ENCODE measurements around the gene ZNF83. TPM values are rescaled to one million over a fixed set of nuclear protein-coding genes. Genes with fewer than 3 reads are reported as not detected.

The ZNF83 gene
- total RNA-seq, 1 experiment from 2014 or later, result 54.6 TPM

GRCh38 chr19:52658595-52658994, 20.4 kb upstream of the ZNF83 start:
- CTCF ChIA-PET, result interaction anchor here (0.6 kb wide), 1 partner anchor 41 kb away, joined by 7 read pairs; no protein-coding TSS in a partner anchor
- no peaks in the 10 kb centered on the region; the same call in none of the 2 replicates for H3K9me3 ChIP-seq (ENCODE audit: insufficient read depth, low read depth)

GRCh38 chr19:52653161-52653560, 15.0 kb upstream of the ZNF83 start:
- Histone ChIP-seq H3K27me3 (ENCODE audit: insufficient read depth, low read depth) (no peaks in the 10 kb centered on the region), H3K9me3 (ENCODE audit: insufficient read depth, low read depth) (peaks cover 9% of the 10 kb centered on the region), H3K4me3 (no peak overlapping the region), H3F3A (ENCODE audit: insufficient read depth, low read depth) (no peaks in the 10 kb centered on the region), H3K4me1 (replicated peaks; ENCODE audit: insufficient read depth) (no peaks in the 10 kb centered on the region), H2AFZ (no peak overlapping the region), H3K79me2 (ENCODE audit: low read depth) (no peaks in the 10 kb centered on the region), H4K20me1 (ENCODE audit: insufficient read depth) (no peaks in the 10 kb centered on the region), H3K9me2 (ENCODE audit: insufficient read depth) (no peaks in the 10 kb centered on the region), H3K4me2 (no peak overlapping the region), H3K36me3 (ENCODE audit: low read depth) (peaks cover 30% of the 10 kb centered on the region), H3K27ac (no peak overlapping the region)
- intact Hi-C loops (cut with micrococcal nuclease; ENCODE audit: unreplicated experiment), result no loop called here
- no TSS peak for BruUV-seq (replicated peaks)
- ChIA-PET POLR2A (ENCODE audit: unreplicated experiment) (no interaction called here), CTCF (no interaction called here)
- TF ChIP-seq CTCF (conservative IDR thresholded peaks at IDR 0.05) (no peak), EZH2 (IDR thresholded peaks at IDR 0.05; ENCODE audit: low read depth) (no peak)
- DNase-seq, result no peak

More at GRCh38 chr19:52658595-52658994, 20.4 kb upstream of the ZNF83 start:
- TF ChIP-seq CTCF (conservative IDR thresholded peaks at IDR 0.05), result no peak
- no peak for TF ChIP-seq EZH2 (IDR thresholded peaks at IDR 0.05; ENCODE audit: low read depth)
- no peak overlapping the region for H3K4me2 ChIP-seq
- intact Hi-C loops (cut with micrococcal nuclease; ENCODE audit: unreplicated experiment), result no loop called here
- no peaks in the 10 kb centered on the region for H3K27me3 ChIP-seq (ENCODE audit: insufficient read depth, low read depth)
- DNase-seq, result no peak
- H3K36me3 ChIP-seq (ENCODE audit: low read depth), result peaks cover 38% of the 10 kb centered on the region
- no peak overlapping the region for H3K4me3 ChIP-seq
- no peak overlapping the region for H2AFZ ChIP-seq
- H3F3A ChIP-seq (ENCODE audit: insufficient read depth, low read depth), result peaks cover 6% of the 10 kb centered on the region; the same call in 1 of the 2 replicates
- BruUV-seq (replicated peaks), result no TSS peak
- no peaks in the 10 kb centered on the region for H3K9me2 ChIP-seq (ENCODE audit: insufficient read depth)
- H3K27ac ChIP-seq, result no peak overlapping the region
- 0 out of 2 replicates have a peak, but pooled peaks cover 3% of the 10 kb centered on the region for H3K4me1 ChIP-seq (replicated peaks; ENCODE audit: insufficient read depth)
- POLR2A ChIA-PET (ENCODE audit: unreplicated experiment), result no interaction called here
- no peaks in the 10 kb centered on the region for H3K79me2 ChIP-seq (ENCODE audit: low read depth)
- no peaks in the 10 kb centered on the region for H4K20me1 ChIP-seq (ENCODE audit: insufficient read depth)

GRCh38 chr19:52651956-52652355, 13.8 kb upstream of the ZNF83 start:
- H3K4me1 ChIP-seq (replicated peaks; ENCODE audit: insufficient read depth), result no peaks in the 10 kb centered on the region
- no peaks in the 10 kb centered on the region for H4K20me1 ChIP-seq (ENCODE audit: insufficient read depth)
- peaks cover 28% of the 10 kb centered on the region for H3K36me3 ChIP-seq (ENCODE audit: low read depth)
- H3K27me3 ChIP-seq (ENCODE audit: insufficient read depth, low read depth), result no peaks in the 10 kb centered on the region
- no peak overlapping the region for H3K4me2 ChIP-seq
- H3K9me3 ChIP-seq (ENCODE audit: insufficient read depth, low read depth), result peaks cover 9% of the 10 kb centered on the region; the same call in 1 of the 2 replicates
- intact Hi-C loops (cut with micrococcal nuclease; ENCODE audit: unreplicated experiment), result no loop called here
- no peak overlapping the region for H3K4me3 ChIP-seq
- no peak overlapping the region for H2AFZ ChIP-seq
- H3K9me2 ChIP-seq (ENCODE audit: insufficient read depth), result no peaks in the 10 kb centered on the region
- DNase-seq, result no peak
- TF ChIP-seq EZH2 (IDR thresholded peaks at IDR 0.05; ENCODE audit: low read depth) (no peak), CTCF (conservative IDR thresholded peaks at IDR 0.05) (no peak)
- POLR2A ChIA-PET (ENCODE audit: unreplicated experiment), result no interaction called here
- no TSS peak for BruUV-seq (replicated peaks)
- no peaks in the 10 kb centered on the region; the same call in 1 of the 2 replicates for H3F3A ChIP-seq (ENCODE audit: insufficient read depth, low read depth)
- no peak overlapping the region for H3K27ac ChIP-seq
- CTCF ChIA-PET, result no interaction called here
- H3K79me2 ChIP-seq (ENCODE audit: low read depth), result no peaks in the 10 kb centered on the region
